Smooth muscle cell (in vitro differentiated cells): Measurements from ENCODE around the gene ADSS1. TPM values are rescaled to one million over a fixed set of nuclear protein-coding genes. Genes with fewer than 3 reads are reported as not detected.

Source experiments
- DNase-seq: peaks from one replicate; lab custom pipeline; 2025; ENCODE audit not compliant: unreplicated experiment; lab: John Stamatoyannopoulos, UW
- H2AFZ ChIP-seq: fragments of 200-600 bp; sonication (generic); 2 replicates; pipeline ENCODE4 v1.6.0; 2016; ENCODE audit warnings: antibody characterized with exemption, low read depth, mild to moderate bottlenecking
- H3F3A ChIP-seq: fragments of 200-600 bp; sonication (generic); 2 replicates; pipeline ENCODE4 v1.6.0; 2017; ENCODE audit warnings: antibody characterized with exemption, low read depth
- H3K27ac ChIP-seq: fragments of 200-600 bp; sonication (generic); 2 replicates; pipeline ENCODE4 v1.5.1; 2016; ENCODE audit warnings: low read depth, mild to moderate bottlenecking
- H3K27me3 ChIP-seq: fragments of 200-600 bp; sonication (generic); 2 replicates; pipeline ENCODE4 v1.6.1; 2016; ENCODE audit warnings: low read depth, mild to moderate bottlenecking
- H3K36me3 ChIP-seq: fragments of 200-600 bp; sonication (generic); 2 replicates; pipeline ENCODE4 v1.5.1; 2016; ENCODE audit warnings: low read depth
- H3K4me1 ChIP-seq: fragments of 200-600 bp; sonication (generic); 2 replicates; pipeline ENCODE4 v1.5.1; 2016; ENCODE audit warnings: low read depth
- H3K4me2 ChIP-seq: fragments of 200-600 bp; sonication (generic); 2 replicates; pipeline ENCODE4 v1.6.0; 2016; ENCODE audit warnings: mild to moderate bottlenecking
- H3K4me3 ChIP-seq: fragments of 200-600 bp; sonication (generic); 2 replicates; pipeline ENCODE4 v1.5.1; 2016; ENCODE audit warnings: mild to moderate bottlenecking
- H3K79me2 ChIP-seq: fragments of 200-600 bp; sonication (generic); 2 replicates; pipeline ENCODE4 v1.6.0; 2016; ENCODE audit warnings: low read depth, mild to moderate bottlenecking
- H3K9ac ChIP-seq: fragments of 200-600 bp; sonication (generic); 2 replicates; pipeline ENCODE4 v1.6.0; 2016; ENCODE audit warnings: low read depth
- H3K9me3 ChIP-seq: fragments of 200-600 bp; sonication (generic); replicated peaks from 2 replicates; pipeline ENCODE4 v1.5.1; 2016; ENCODE audit warnings: low read depth
- H4K20me1 ChIP-seq: fragments of 200-600 bp; sonication (generic); 2 replicates; pipeline ENCODE4 v1.6.0; 2016; ENCODE audit warnings: low read depth
- WGBS: methylation state at CpG from one replicate; pipeline ENCODE4 v1.1.7; 2016; ENCODE audit warnings: low lambda C conversion rate; 5-methylcytosine and 5-hydroxymethylcytosine counted together
- polyA plus RNA-seq: library from polyadenylated mRNA; unstranded; fragments of >200 nt; fragmentation: Nextera tagmentation; extraction: Ambion mirVana; gene quantifications from 2 replicates; pipeline ENCODE4 v1.2.1, GENCODE V29; 2016
- total RNA-seq: library from RNA; depleted of rRNA; stranded (reverse); fragments of >200 nt; gene quantifications from 2 replicates; pipeline ENCODE4 v1.2.3, GENCODE V29; 2014
- TF ChIP-seq, protein P1 (sequence below): fragments of 200-600 bp; sonication (generic); IDR thresholded peaks from 2 replicates; pipeline ENCODE4 v1.5.1; 2017; ENCODE audit warnings: borderline replicate concordance, mild to moderate bottlenecking, antibody characterized with exemption; ENCODE audit not compliant: insufficient read depth, poor library complexity, severe bottlenecking

Gene ADSS1
- total and polyA plus RNA-seq, 2 experiments from 2014 or later, result 7.8 to 43.0 TPM

DNA sequence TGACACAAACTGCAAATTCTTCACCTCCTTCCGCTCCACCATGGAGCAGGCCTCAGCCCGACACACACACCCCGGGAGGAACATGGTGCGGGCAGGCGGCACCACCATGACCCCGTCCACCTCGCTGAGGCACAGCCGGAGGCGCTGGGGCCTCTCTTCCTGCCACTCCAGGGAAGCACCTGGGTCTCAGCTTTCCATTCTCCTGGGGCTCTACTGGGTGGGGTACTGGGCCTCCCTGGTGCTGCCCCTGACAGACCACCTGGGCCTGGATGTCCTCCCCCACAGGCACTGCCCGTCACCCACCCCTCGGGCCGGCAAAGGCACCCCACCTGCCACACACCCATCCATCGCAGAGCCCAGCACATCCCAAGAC lies 61.7 kb downstream of the ADSS1 start:
- peaks cover 37% of the 10 kb centered on the region for H3K79me2 ChIP-seq
- no peak for DNase-seq
- no peaks in the 10 kb centered on the region for H3K27me3 ChIP-seq
- H3K4me3 ChIP-seq, result no peak overlapping the region
- no peak overlapping the region for H2AFZ ChIP-seq
- no peaks in the 10 kb centered on the region for H3F3A ChIP-seq
- no peaks in the 10 kb centered on the region for H3K9me3 ChIP-seq
- WGBS, result 93% methylated on average over 9 of the region's 13 CpGs
- no peak overlapping the region for H3K4me2 ChIP-seq
- no peaks in the 10 kb centered on the region for H3K4me1 ChIP-seq
- H3K27ac ChIP-seq, result no peak overlapping the region
- no peak overlapping the region for H3K9ac ChIP-seq
- TF ChIP-seq, protein P1, sequence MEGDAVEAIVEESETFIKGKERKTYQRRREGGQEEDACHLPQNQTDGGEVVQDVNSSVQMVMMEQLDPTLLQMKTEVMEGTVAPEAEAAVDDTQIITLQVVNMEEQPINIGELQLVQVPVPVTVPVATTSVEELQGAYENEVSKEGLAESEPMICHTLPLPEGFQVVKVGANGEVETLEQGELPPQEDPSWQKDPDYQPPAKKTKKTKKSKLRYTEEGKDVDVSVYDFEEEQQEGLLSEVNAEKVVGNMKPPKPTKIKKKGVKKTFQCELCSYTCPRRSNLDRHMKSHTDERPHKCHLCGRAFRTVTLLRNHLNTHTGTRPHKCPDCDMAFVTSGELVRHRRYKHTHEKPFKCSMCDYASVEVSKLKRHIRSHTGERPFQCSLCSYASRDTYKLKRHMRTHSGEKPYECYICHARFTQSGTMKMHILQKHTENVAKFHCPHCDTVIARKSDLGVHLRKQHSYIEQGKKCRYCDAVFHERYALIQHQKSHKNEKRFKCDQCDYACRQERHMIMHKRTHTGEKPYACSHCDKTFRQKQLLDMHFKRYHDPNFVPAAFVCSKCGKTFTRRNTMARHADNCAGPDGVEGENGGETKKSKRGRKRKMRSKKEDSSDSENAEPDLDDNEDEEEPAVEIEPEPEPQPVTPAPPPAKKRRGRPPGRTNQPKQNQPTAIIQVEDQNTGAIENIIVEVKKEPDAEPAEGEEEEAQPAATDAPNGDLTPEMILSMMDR, result no peak
- H4K20me1 ChIP-seq, result peaks cover 97% of the 10 kb centered on the region
- H3K36me3 ChIP-seq, result no peaks in the 10 kb centered on the region

DNA sequence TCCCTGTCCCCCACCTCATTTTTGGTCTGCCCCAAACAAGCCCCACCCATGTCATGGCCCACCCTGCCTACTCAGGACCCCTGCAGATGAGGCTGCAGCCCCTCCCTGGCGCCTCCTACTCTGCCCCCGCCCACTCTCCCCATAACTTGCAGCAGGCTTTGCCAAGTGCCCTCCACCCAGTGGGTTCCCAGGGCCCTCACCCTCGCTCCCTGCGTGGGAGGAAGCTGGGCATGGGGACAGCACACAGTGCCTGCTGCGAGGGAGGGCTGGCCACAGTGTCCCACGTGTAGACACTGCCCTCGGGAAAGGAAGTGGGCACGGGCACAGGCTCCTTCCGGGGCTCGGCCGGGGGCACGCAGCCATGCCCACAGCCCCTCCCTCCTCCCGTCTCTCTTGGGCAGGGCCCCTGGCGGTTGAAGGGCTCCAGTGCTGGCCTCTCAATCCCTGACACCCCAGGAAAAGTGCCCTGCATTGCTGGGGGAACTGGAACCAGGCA lies 62.1 kb downstream of the ADSS1 start:
- 96% methylated on average over 7 of the region's 14 CpGs for WGBS
- no peak overlapping the region for H3K9ac ChIP-seq
- peaks cover 97% of the 10 kb centered on the region for H4K20me1 ChIP-seq

DNA sequence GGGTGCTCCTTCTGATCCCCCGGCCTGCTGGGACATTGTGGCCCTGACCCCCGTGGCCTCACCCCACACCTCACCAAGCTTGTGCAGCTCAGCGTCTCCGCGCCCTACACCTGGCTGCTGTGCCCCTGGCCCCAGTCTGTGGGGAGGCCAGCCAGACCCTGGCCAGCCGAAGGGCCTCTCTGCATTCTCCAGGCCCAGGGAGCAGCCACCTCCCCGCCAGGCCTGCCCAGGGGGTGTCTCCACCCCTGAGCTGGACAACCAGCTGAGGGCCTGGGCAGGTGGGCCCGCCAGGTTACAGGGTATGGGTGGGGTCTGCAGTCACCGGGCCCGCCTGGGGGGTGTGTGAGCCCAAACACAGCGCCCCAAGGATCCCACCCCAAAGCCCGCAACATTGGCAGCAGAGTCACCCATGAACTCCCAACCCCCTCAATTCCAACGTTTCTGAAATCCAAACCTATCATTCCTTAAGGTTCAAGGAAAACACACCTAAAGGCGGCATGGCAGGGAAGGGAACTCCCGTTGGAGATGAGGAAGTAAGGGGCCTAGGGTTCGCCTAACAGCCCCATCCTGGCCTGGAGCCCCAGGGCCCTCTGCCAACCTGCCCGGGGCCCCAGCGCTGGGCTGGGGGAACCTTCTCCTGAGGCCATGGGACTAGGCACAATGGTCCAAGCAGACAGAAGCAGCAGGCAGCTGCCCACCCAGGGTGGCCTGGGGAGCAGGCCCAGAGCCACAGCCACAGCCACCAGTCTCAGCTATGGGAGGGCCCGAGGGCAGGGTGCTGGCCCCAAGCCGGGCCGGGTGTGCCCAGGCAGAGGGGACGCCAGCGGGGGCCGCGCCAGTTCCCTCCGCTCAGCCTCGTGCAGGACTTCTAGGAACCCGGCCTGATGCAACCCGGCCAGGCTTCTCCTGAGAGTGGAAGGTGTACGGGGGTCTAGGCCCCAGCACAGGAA lies 63.0 kb downstream of the ADSS1 start:
- no peak overlapping the region for H3K4me2 ChIP-seq
- no peaks in the 10 kb centered on the region for H3K36me3 ChIP-seq
- H3K79me2 ChIP-seq, result peaks cover 50% of the 10 kb centered on the region
- H2AFZ ChIP-seq, result no peak overlapping the region
- no peak overlapping the region for H3K27ac ChIP-seq
- H3K4me3 ChIP-seq, result no peak overlapping the region
- H3K9ac ChIP-seq, result no peak overlapping the region
- TF ChIP-seq, protein P1, result no peak
- H3K4me1 ChIP-seq, result no peaks in the 10 kb centered on the region
- no peak for DNase-seq
- no peaks in the 10 kb centered on the region for H3K9me3 ChIP-seq
- H3F3A ChIP-seq, result no peaks in the 10 kb centered on the region
- no peaks in the 10 kb centered on the region for H3K27me3 ChIP-seq
- 96% methylated on average over 28 of the region's 30 CpGs for WGBS
- peaks cover 97% of the 10 kb centered on the region for H4K20me1 ChIP-seq

More for the DNA sequence above, 62.1 kb downstream of the ADSS1 start:
- DNase-seq, result no peak
- Histone ChIP-seq H3K4me3 (no peak overlapping the region), H3K4me2 (no peak overlapping the region), H3K4me1 (no peaks in the 10 kb centered on the region), H3K36me3 (no peaks in the 10 kb centered on the region), H2AFZ (no peak overlapping the region), H3K27ac (no peak overlapping the region), H3K27me3 (no peaks in the 10 kb centered on the region), H3K9me3 (no peaks in the 10 kb centered on the region), H3F3A (no peaks in the 10 kb centered on the region), H3K79me2 (peaks cover 41% of the 10 kb centered on the region)
- TF ChIP-seq, protein P1, result no peak
